GM21786 (cell line): ENCODE results near the gene TMPRSS3.

Experiments used
- ATAC-seq: cut with Tn5 transposase; IDR thresholded peaks from one replicate; pipeline ENCODE4 v1.9.1; 2021; ENCODE audit not compliant: unreplicated experiment

The TMPRSS3 gene

GRCh38 chr21:42429021-42429420 is 33.2 kb upstream of the TMPRSS3 start:
- ATAC-seq = no peak

DNA sequence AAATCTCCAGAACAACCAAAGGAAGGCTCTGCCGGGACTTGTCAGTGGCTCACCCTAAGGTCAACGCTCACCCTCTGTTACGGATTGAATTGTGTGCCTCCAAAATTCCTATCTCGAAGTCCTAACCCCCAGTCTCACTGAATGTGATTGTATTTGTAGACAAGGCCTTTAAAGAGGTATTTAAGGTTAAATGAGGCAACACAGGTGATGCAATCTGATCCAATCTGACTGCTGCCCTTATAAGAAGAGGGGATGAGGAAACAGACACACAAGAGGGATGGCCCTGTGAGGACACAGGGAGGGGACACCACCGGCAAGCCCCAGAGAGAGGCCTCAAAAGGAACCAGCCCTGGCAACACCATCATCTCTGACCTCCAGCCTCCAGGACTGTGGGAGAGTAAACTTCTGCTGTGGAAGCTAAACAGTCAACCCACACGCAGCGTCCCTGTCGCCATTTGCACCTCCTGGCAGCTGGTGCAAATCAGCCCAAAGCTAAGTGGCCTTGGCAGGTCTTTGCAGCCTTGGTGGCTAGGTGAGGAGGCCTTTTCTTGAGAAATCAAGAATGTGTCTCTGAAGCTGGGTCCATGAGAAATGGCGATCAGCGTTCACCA is 32.1 kb upstream of the TMPRSS3 start:
- no peak for ATAC-seq

DNA sequence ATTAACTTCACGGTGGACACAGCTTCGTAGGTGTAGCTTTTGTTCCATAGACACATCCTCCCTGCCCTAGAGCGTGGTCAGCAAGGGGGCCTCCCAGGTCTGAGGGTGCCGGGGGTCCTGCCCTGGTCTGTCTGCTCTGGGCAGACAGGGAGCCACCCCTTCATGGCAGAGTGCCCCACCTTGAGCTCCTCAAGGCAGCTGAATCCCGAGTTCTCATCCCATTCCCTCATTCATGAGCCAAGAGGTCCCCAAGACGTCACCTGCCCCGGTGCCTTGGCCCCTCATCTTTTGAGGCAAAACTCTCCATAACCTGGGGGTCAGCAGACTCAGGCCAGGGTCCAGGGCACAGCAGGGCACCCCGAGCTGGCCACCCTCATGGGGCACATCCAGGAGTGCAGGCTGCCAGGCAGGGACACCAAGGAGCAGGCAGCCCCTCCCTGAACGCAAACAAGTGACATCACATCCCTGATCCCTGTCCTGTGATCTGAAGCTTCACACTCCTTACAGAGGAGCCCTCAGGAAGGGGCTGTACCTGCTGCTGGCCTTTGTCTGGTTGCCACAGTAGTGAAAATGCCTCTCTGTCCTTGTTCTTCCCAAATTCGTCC is 31.1 kb upstream of the TMPRSS3 start:
- ATAC-seq = no peak

DNA sequence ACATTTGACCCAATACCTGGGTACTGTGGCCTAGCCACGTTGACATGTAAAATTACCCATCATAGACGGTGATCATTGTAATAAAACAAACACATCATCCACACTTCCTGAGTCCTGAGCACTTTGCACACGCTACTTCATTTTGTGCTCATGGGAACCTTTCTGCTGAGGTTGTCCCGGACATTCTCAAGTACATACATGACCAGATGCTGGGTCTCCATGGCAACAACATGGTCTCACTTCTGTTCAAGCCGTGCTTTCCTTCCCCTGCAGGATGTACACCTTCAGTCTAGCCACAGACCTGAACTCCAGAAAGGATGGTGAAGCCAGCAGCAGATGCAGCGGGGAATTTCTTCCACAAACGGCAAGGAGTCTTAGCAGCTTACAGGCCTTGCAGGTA is 30.6 kb upstream of the TMPRSS3 start:
- no peak for ATAC-seq

- ATAC-seq = no peak
These were observed 29.7 kb upstream of the TMPRSS3 start for GRCh38 chr21:42425591-42425990.

DNA sequence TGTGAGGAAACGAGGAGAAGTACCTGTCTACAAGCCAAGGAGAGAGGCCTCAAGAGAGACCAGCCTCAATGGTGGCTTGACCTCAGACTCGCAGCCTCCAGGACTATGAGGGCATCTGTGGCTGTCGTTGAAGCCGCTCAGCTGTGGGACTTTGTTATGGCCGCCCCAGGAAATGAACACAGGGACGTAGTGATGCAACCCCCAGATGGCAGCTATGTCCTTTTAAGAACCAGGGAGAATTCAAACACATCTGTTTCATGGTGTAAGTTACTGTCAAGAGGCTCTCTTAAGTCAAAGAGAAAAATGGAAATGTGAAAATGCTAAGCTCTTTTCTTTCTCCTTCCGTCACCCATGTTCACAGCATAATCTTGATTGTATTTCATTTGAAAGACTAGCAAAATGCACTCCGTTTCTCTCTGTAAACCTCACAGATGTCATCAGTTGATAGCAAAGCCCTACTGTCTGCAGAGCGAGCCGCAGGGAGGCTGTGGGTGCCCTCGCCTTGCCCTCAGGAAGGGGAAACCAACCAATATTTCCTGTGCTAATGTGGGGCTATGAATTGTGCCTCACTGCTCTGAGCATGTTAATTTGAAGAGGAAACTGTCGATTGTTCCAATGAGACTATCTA is 29.2 kb upstream of the TMPRSS3 start:
- no peak for ATAC-seq

DNA sequence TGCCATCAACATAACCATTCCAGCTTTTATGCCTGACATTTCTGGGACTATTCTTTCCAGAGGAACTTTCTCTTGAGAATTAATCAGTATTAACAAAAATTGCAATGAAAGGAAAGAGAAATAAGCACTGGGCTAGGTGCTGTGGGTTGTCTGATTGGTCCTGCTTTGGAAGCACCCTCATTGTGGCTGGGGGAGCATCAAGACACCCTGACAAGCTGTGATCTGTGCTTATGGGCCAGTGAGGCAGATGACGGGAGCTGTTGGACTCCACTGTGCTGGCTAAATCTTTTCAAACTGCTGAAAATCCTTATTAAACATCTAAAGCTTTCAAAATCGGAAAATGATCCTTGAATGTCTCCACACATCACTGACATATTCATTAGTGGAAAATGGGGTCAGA is 27.8 kb upstream of the TMPRSS3 start:
- ATAC-seq = peak; percentile 11

DNA sequence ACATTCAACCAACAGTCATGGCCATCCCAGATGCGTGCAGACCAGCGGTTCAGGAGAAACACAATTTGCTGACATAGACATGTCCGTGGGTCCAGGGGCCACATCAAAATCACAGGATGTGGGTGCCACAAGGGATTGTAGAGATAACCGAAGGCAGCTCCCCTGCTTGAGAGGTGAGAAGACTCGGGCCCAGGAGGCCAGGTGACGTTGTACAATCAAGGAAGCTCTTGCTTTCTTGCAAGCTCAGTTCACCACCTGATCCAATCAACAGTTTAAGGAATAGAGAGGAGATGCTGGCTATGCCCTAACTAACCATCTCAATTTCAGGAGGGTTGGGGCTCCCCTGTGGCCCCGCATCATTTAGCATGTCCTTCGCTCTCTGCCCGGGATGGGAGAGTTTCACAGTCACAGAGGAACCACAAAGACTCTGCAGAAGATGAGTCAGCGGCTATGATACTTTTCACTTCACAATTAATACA is 27.4 kb upstream of the TMPRSS3 start:
- ATAC-seq = peak; percentile 51

- ATAC-seq = no peak
These were observed 25.4 kb upstream of the TMPRSS3 start for GRCh38 chr21:42421018-42421793.

DNA sequence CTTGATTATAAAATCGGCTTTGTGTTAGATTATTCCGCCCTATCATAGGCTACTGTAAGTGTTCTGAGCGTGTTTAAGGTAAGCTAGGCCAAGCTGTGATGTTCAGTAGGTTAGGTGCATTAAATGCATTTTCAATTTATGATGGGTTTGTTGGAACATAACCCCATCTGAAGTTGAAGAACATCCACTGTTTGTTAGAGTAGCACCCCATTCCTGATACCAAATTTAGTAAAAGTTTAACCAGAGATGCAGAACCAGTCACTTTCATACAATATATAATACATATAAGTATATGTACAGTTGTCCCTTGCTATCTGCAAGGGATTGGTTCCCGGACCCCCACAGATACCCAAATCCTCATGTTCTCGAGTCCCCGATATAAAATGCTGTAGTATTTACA is 24.0 kb upstream of the TMPRSS3 start:
- ATAC-seq = no peak

GRCh38 chr21:42418886-42419285 is 23.0 kb upstream of the TMPRSS3 start:
- no peak for ATAC-seq

GRCh38 chr21:42417533-42417932 is 21.7 kb upstream of the TMPRSS3 start:
- ATAC-seq = no peak

DNA sequence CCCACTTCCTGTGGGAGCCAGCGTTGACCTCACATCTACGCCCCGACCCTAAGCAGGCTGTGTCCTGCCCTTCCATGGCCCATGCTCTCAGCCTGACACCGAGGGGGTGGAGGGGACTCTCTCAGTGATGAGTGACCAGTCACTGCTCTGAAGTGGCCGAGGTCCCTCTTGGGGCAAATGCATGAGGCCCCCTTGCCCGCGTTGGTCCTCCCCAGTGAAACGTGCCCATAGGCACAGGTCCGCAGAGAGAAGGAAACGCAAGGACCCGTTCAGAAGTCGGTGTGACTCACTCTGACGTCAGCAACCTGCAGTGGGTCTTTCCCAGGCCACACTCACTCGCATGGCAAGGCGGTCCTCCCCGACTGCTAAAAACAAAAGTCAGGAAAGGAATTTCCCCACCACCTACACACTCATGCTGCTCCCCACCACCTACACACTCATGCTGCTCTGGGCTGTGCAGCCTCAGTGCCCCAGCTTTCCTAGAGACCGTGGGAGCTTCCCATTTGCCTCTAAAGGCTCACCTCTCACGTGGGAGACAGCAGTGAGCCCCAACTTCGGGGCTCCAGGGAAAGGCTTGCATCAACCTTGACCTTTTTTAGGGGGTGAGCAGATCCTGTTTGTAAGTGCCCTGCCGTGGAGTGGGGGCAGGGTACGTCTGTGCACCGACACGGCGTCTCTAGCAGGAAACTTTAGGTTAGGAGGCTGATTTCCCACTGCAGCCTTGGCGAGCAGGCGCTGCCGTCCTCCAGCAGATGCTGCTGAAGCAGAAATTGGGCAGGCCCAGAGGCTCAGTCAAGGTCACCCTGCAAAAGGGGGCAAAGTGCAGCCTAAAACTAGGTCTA is 19.3 kb upstream of the TMPRSS3 start:
- ATAC-seq = peak; percentile 67

DNA sequence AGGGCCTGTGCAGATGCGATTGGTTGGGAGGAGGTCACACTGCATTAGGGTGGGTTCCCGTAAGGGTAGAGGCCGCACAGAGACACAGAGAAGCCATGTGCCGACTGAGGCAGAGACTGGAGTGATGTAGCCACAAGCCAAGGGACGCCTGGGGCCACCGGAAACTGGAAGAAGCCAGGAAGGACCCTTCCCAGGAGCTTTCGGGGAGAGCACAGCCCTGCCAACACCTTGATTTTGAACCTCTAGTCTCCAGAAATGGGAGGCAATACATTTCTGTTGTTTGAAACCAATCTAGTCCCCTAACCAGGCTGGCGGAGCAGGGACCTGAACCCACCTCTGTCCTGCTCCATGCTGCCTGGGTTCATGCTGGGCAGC is 18.7 kb upstream of the TMPRSS3 start:
- no peak for ATAC-seq

DNA sequence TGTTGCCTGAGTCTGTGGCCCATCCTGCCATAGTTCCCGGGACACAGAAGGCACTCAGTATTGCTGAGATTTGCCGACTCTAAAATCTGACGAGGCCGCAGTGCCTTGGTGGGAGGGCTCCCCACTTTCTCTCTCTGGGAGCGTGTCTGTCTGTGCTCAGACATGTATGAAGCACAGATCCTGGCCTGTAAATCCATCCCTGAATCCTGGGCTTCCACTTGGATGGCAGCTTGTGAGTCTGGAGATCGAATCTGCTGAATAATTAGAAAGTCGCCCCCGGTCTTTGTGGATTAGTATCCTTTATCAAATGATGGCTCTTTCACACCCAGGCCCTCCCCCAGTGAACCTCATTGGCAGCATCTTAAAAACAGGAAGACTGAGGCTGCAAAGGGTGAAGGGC is 18.2 kb upstream of the TMPRSS3 start:
- ATAC-seq = no peak

DNA sequence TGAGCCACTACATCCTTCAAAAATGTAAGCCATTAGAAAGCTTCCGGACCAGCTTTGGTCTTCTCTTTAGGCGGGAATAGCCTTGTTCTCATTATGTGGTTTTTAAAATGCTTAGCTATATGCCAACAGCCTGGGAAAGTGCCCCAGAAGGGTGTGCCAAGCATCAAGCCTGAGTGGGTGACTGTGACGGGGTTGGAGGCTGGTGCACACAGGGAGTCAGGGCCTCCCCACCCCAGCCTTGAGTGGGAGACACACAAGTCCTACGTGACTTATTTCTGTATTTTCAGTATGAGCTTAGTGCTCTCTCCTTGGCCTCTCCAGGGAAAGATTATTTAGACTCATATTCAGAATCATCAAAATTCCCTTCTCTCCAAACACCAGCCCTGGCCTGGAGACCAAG is 17.6 kb upstream of the TMPRSS3 start:
- ATAC-seq = no peak

- ATAC-seq = no peak
These were observed 17.2 kb upstream of the TMPRSS3 start for GRCh38 chr21:42413093-42413492.

GRCh38 chr21:42412636-42412933 is 16.7 kb upstream of the TMPRSS3 start:
- no peak for ATAC-seq

GRCh38 chr21:42411891-42412635 is 16.2 kb upstream of the TMPRSS3 start:
- no peak for ATAC-seq

GRCh38 chr21:42411197-42411869 is 15.5 kb upstream of the TMPRSS3 start:
- ATAC-seq = no peak
